Endothelial cell of umbilical vein (primary cell): ENCODE measurements around the gene SIRT3. TPM values are rescaled to one million over a fixed set of nuclear protein-coding genes. Genes with fewer than 3 reads are reported as not detected.

Source experiments
- BruUV-seq: library from RNA; stranded (reverse); fragments of 400-500 nt; replicated peaks from 2 replicates; lab custom pipeline; 2021; lab: Mats Ljungman, UMichigan
- CTCF ChIA-PET: fragments of 300-600, 350-600 bp; sonication (Branson Sonifier 250); formaldehyde crosslinking; loops from one replicate; lab custom pipeline; 2021; ENCODE audit warnings: antibody characterized with exemption, inconsistent platforms; lab: Charles Lee
- POLR2A ChIA-PET: fragments of 300-600, 350-600 bp; sonication (Branson Sonifier 250); formaldehyde crosslinking; loops from one replicate; lab custom pipeline; 2021; ENCODE audit warnings: antibody characterized with exemption, inconsistent platforms; lab: Charles Lee
- DNase-seq: peaks from one replicate; pipeline ENCODE4 v3.0.0-alpha.2; 2011; ENCODE audit warnings: low read depth, low spot score
- FAIRE-seq: peaks from 2 replicates; lab custom pipeline; 2011; peaks lifted over from hg19 to GRCh38; lab: Jason Lieb, UNC
- H2AFZ ChIP-seq: 2 replicates; pipeline ENCODE4 v1.6.0; 2012; ENCODE audit warnings: low read depth, low read length, control low read depth, inconsistent platforms
- H3K27ac ChIP-seq: 2 replicates; pipeline ENCODE4 v1.5.1; 2011; ENCODE audit warnings: low read depth, mild to moderate bottlenecking, control low read depth, low read length, moderate library complexity; ENCODE audit not compliant: insufficient read depth
- H3K27me3 ChIP-seq, 2 experiments: 2 replicates each; pipeline versions ENCODE4 v1.6.0 to v1.6.1; 2011; ENCODE audit warnings: low read length in 2 of 2, mixed read lengths in 1 of 2; ENCODE audit not compliant: control insufficient read depth in 2 of 2, insufficient read depth in 2 of 2
- H3K36me3 ChIP-seq, 2 experiments: 2 replicates in 1 of 2; 3 replicates in 1 of 2; pipeline ENCODE4 v1.5.1; 2011; ENCODE audit warnings: low read length in 2 of 2, mild to moderate bottlenecking in 1 of 2, moderate library complexity in 1 of 2; ENCODE audit not compliant: control insufficient read depth in 2 of 2, insufficient read depth in 2 of 2; ENCODE audit errors: extremely low read depth in 1 of 2
- H3K4me1 ChIP-seq: 3 replicates; pipeline ENCODE4 v1.5.1; 2011; ENCODE audit warnings: mild to moderate bottlenecking, low read length; ENCODE audit not compliant: control insufficient read depth, insufficient read depth; ENCODE audit errors: extremely low read depth
- H3K4me2 ChIP-seq: 2 replicates; pipeline ENCODE4 v1.6.1; 2011; ENCODE audit warnings: low read length, control low read depth, mixed read lengths; ENCODE audit not compliant: insufficient read depth
- H3K4me3 ChIP-seq, 3 experiments: fragments of 200-600 bp in 1 of 3; sonication (generic), shearing (Covaris generic) in 1 of 3; replicated peaks in 1 of 3; 2 replicates each; pipeline ENCODE4 v1.5.1; 2011 to 2016; ENCODE audit warnings: control low read depth in 3 of 3, low read length in 3 of 3, mild to moderate bottlenecking in 2 of 3, inconsistent platforms in 1 of 3, low read depth in 1 of 3, moderate library complexity in 1 of 3; ENCODE audit not compliant: insufficient read depth in 1 of 3
- H3K79me2 ChIP-seq: 2 replicates; pipeline ENCODE4 v1.6.0; 2012; ENCODE audit warnings: low read length, inconsistent platforms; ENCODE audit not compliant: control insufficient read depth, insufficient read depth
- H3K9ac ChIP-seq: replicated peaks from 2 replicates; pipeline ENCODE3; 2011; ENCODE audit warnings: low read length, control low read depth; ENCODE audit not compliant: insufficient read depth; ENCODE audit errors: extremely low read depth
- H3K9me1 ChIP-seq: replicated peaks from 3 replicates; pipeline ENCODE4 v1.6.0; 2011; ENCODE audit warnings: mild to moderate bottlenecking, low read length; ENCODE audit not compliant: control insufficient read depth, insufficient read depth; ENCODE audit errors: extremely low read depth
- H3K9me3 ChIP-seq: replicated peaks from 2 replicates; pipeline ENCODE4 v1.5.1; 2012; ENCODE audit warnings: low read length, inconsistent platforms; ENCODE audit not compliant: control insufficient read depth, insufficient read depth
- H4K20me1 ChIP-seq: replicated peaks from 2 replicates; pipeline ENCODE3; 2011; ENCODE audit warnings: mild to moderate bottlenecking, low read length; ENCODE audit not compliant: control insufficient read depth, insufficient read depth; ENCODE audit errors: extremely low read depth
- CTCF ChIP-seq, 2 donors: IDR thresholded peaks; 1 replicate in 1 of 2; 2 replicates in 1 of 2; pipeline ENCODE4 v1.5.1; 2011; ENCODE audit warnings: low read length in 2 of 2, mild to moderate bottlenecking in 2 of 2, moderate library complexity in 2 of 2, control low read depth in 1 of 2, inconsistent platforms in 1 of 2, low read depth in 1 of 2; ENCODE audit not compliant: insufficient read depth in 1 of 2; ENCODE audit errors: extremely low read depth in 1 of 2
- EZH2 ChIP-seq: IDR thresholded peaks from 2 replicates; pipeline ENCODE4 v1.6.1; 2012; ENCODE audit warnings: borderline replicate concordance, low read depth, mild to moderate bottlenecking, moderate library complexity, low read length, inconsistent platforms; ENCODE audit not compliant: severe bottlenecking
- FOS ChIP-seq: IDR thresholded peaks from 2 replicates; pipeline ENCODE4 v1.6.1; 2011; ENCODE audit warnings: mild to moderate bottlenecking, low read length, moderate library complexity, borderline replicate concordance; ENCODE audit not compliant: insufficient read depth
- GATA2 ChIP-seq: IDR thresholded peaks from 2 replicates; pipeline ENCODE4 v1.7.0; 2011; ENCODE audit warnings: low read depth, mild to moderate bottlenecking, moderate library complexity, mixed read lengths, low read length; ENCODE audit not compliant: insufficient read length, insufficient read depth
- JUN ChIP-seq: IDR thresholded peaks from 2 replicates; pipeline ENCODE4 v1.6.1; 2011; ENCODE audit warnings: borderline replicate concordance, low read depth; ENCODE audit not compliant: insufficient read length, insufficient read depth
- MAX ChIP-seq: IDR thresholded peaks from 2 replicates; pipeline ENCODE4 v1.6.1; 2011; ENCODE audit not compliant: insufficient read depth, insufficient read length
- MYC ChIP-seq: IDR thresholded peaks from one replicate; pipeline ENCODE4 v1.6.1; 2011; ENCODE audit warnings: mild to moderate bottlenecking, low read depth, low read length
- POLR2A ChIP-seq: IDR thresholded peaks from 2 replicates; pipeline ENCODE4 v1.6.1; 2012; ENCODE audit warnings: low read depth, mild to moderate bottlenecking, control low read depth, low read length
- POLR2AphosphoS5 ChIP-seq: IDR thresholded peaks from 2 replicates; pipeline ENCODE4 v1.6.1; 2012; ENCODE audit warnings: low read depth, mild to moderate bottlenecking, control low read depth, low read length, moderate library complexity; ENCODE audit not compliant: insufficient read depth
- dilution Hi-C: fragments of 300-500 bp; cut with MboI; formaldehyde crosslinking; loops from one replicate; pipeline ENCODE4 v1.15.0; 2019; ENCODE audit warnings: low sequenced_read_pairs; ENCODE audit not compliant: extremely low pct_ligation_motif_present
- intact Hi-C: fragments of 100-400 bp; cut with micrococcal nuclease; formaldehyde crosslinking; loops from one replicate; pipeline ENCODE4 v1.10.0; 2022
- polyA plus RNA-seq, 4 experiments: library from polyadenylated mRNA; depleted of rRNA in 3 of 4; stranded (reverse) in 3 of 4; unstranded in 1 of 4; fragments of >200 nt; gene quantifications; 2 replicates each; pipeline versions ENCODE4 v1.2.1 to v1.2.3, GENCODE V29; 2011 to 2012; ENCODE audit warnings: missing spikeins in 1 of 4
- total RNA-seq: library from RNA; stranded (reverse); gene quantifications from 2 replicates; pipeline ENCODE4 v1.2.3, GENCODE V29; 2021

The SIRT3 gene
- total and polyA plus RNA-seq, 2 donors (not counting 3 experiments of a cell fraction or from before 2014, with no cell fraction given) = 12.0 to 18.3 TPM

- H3K27ac ChIP-seq = no peak overlapping the region
Observed at GRCh38 chr11:267491-267994, 31.4 kb upstream of the SIRT3 start.

More at GRCh38 chr11:267491-267994, 31.4 kb upstream of the SIRT3 start:
- Histone ChIP-seq H3K36me3 (no peaks in the 10 kb centered on the region), H2AFZ (no peak overlapping the region), H3K9me1 (no peaks in the 10 kb centered on the region), H3K9ac (no peak overlapping the region), H3K4me2 (no peak overlapping the region), H3K9me3 (no peaks in the 10 kb centered on the region), H3K4me3 (no peak overlapping the region), H3K4me1 (no peaks in the 10 kb centered on the region), H4K20me1 (no peaks in the 10 kb centered on the region), H3K79me2 (no peaks in the 10 kb centered on the region), H3K27me3 (peaks cover 0 to 2% of the 10 kb centered on the region in 2 experiments)
- intact Hi-C loops (no loop called here), dilution Hi-C loops (no loop called here)
- no TSS peak for BruUV-seq
- CTCF ChIA-PET = interaction anchor here (1.6 to 2.2 kb wide), 2 partner anchors 17 kb away, joined by 6 to 8 read pairs; no protein-coding TSS in a partner anchor
- no peak for DNase-seq
- TF ChIP-seq JUN (no peak), EZH2 (no peak), GATA2 (no peak), MYC (no peak), POLR2A (no peak), MAX (no peak), FOS (no peak), POLR2AphosphoS5 (no peak), CTCF (IDR thresholded peaks at IDR 0.05; ENCODE audit: extremely low read depth in 1 of 2, insufficient read depth in 1 of 2, low read depth in 1 of 2, low read length in 2 of 2) (no peak)
- POLR2A ChIA-PET = interaction anchor here (0.9 kb wide), 1 partner anchor 86 kb away, joined by 5 read pairs; no protein-coding TSS in a partner anchor
- no peak for FAIRE-seq
